OCI-LY3 (cell line): ENCODE data around the gene ITPR1.

Source experiments
- H2AFZ ChIP-seq: fragments of 200-600, 300-600 bp; shearing (Covaris generic); 2 replicates; pipeline ENCODE4 v1.6.0; 2014; ENCODE audit warnings: antibody characterized with exemption, low read depth, low read length
- H3K27ac ChIP-seq: fragments of 200-600, 300-600 bp; sonication (generic); 2 replicates; pipeline ENCODE4 v1.5.1; 2014; ENCODE audit warnings: mild to moderate bottlenecking, low read length, moderate library complexity, mixed read lengths
- H3K27me3 ChIP-seq: fragments of 200-600, 300-600 bp; sonication (generic); 2 replicates; pipeline ENCODE4 v1.6.1; 2014; ENCODE audit warnings: low read depth, low read length, mixed read lengths
- H3K36me3 ChIP-seq: fragments of 200-600, 300-600 bp; sonication (generic); replicated peaks from 2 replicates; pipeline ENCODE3; 2014; ENCODE audit warnings: low read depth, low read length, mixed read lengths
- H3K4me1 ChIP-seq: fragments of 300-600, 200-600 bp; sonication (generic); 2 replicates; pipeline ENCODE4 v1.6.1; 2014; ENCODE audit warnings: low read length, mixed read lengths
- H3K4me2 ChIP-seq: fragments of 200-600, 300-600 bp; sonication (generic); 2 replicates; pipeline ENCODE4 v1.6.1; 2014; ENCODE audit warnings: low read length, mixed read lengths
- H3K4me3 ChIP-seq: fragments of 300-600, 200-600 bp; sonication (generic); 2 replicates; pipeline ENCODE4 v1.5.1; 2014; ENCODE audit warnings: antibody characterized with exemption, mild to moderate bottlenecking, low read length, moderate library complexity
- H3K79me2 ChIP-seq: fragments of 300-600, 200-600 bp; shearing (Covaris generic); 2 replicates; pipeline ENCODE4 v1.6.1; 2014; ENCODE audit warnings: mild to moderate bottlenecking, low read length, mixed read lengths
- H3K9ac ChIP-seq: fragments of 300-600, 200-600 bp; shearing (Covaris generic); 2 replicates; pipeline ENCODE4 v1.6.0; 2014; ENCODE audit warnings: mild to moderate bottlenecking, low read length, moderate library complexity
- H3K9me3 ChIP-seq: fragments of 200-600, 300-600 bp; shearing (Covaris generic); 2 replicates; pipeline ENCODE4 v1.6.1; 2014; ENCODE audit warnings: low read length, mixed read lengths; ENCODE audit not compliant: insufficient read depth
- H4K20me1 ChIP-seq: fragments of 200-600, 300-600 bp; sonication (generic); 2 replicates; pipeline ENCODE4 v1.6.1; 2016; ENCODE audit warnings: low read length, mixed read lengths; ENCODE audit not compliant: insufficient read depth
- EZH2phosphoT487 ChIP-seq: fragments of 200-600 bp; shearing (Covaris generic); IDR thresholded peaks from 2 replicates; pipeline ENCODE4 v1.6.1; 2018; ENCODE audit warnings: antibody characterized with exemption, mixed run types, low read depth
- TF ChIP-seq, protein P1 (sequence below): fragments of 200-600, 300-600 bp; sonication (generic); IDR thresholded peaks from 2 replicates; pipeline ENCODE4 v1.5.1; 2014; ENCODE audit warnings: antibody characterized with exemption, low read length, low read depth

Gene ITPR1

DNA sequence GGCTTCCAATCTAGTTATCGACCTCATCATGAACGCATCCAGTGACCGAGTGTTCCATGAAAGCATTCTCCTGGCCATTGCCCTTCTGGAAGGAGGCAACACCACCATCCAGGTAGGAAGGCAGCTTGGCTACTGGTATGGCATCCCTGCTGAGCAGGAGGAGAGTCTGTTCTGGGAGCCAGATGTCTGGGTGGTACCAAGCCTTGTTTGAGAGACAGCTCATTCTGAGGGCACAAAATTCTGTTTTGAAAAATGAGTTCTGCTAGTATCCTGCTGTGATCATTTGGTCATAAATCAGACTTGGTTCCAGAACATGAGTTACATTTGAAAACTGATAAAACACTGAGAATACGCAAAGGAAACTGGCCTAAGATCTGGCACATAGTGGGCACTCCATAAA, 242.1 kb downstream of the ITPR1 start:
- Histone ChIP-seq H4K20me1 (no peaks in the 10 kb centered on the region), H3K4me2 (no peak overlapping the region), H3K4me3 (no peak overlapping the region), H3K36me3 (no peaks in the 10 kb centered on the region), H3K27me3 (peaks cover 15% of the 10 kb centered on the region), H3K9me3 (no peaks in the 10 kb centered on the region), H3K27ac (no peak overlapping the region), H3K4me1 (no peaks in the 10 kb centered on the region), H3K9ac (no peak overlapping the region), H2AFZ (no peak overlapping the region), H3K79me2 (no peaks in the 10 kb centered on the region)
- TF ChIP-seq EZH2phosphoT487, result no peak
- TF ChIP-seq, protein P1, sequence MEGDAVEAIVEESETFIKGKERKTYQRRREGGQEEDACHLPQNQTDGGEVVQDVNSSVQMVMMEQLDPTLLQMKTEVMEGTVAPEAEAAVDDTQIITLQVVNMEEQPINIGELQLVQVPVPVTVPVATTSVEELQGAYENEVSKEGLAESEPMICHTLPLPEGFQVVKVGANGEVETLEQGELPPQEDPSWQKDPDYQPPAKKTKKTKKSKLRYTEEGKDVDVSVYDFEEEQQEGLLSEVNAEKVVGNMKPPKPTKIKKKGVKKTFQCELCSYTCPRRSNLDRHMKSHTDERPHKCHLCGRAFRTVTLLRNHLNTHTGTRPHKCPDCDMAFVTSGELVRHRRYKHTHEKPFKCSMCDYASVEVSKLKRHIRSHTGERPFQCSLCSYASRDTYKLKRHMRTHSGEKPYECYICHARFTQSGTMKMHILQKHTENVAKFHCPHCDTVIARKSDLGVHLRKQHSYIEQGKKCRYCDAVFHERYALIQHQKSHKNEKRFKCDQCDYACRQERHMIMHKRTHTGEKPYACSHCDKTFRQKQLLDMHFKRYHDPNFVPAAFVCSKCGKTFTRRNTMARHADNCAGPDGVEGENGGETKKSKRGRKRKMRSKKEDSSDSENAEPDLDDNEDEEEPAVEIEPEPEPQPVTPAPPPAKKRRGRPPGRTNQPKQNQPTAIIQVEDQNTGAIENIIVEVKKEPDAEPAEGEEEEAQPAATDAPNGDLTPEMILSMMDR, result no peak

DNA sequence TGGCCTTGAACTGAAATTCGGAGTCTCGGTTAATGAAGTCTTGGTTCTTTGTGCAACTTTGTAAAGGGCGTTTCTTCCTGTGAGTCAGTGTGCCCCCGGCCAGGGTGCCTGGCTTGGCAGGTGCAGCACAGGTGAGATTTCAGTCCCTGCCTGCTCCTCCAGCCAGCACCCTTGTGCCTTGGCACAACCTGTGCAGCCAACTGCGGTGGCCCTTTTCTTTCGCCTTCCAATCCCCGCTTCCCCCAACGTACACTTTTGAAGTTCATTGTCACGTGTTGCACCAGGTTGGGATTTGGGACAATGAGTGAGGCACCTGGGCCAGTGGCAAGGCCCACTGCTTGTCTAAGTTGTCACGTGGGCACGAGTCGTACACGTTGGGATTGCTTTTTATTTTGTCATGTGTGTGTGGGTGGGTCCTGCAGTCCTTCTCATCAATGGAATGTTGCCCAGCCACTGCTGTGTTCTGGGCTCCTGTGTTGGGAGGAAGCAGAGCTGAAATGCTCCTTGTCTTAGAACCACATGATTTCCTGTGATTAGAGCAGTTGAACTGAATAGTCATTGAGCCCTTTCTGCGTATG, 243.2 kb downstream of the ITPR1 start:
- H3K9me3 ChIP-seq, result no peaks in the 10 kb centered on the region
- no peaks in the 10 kb centered on the region for H3K4me1 ChIP-seq
- no peaks in the 10 kb centered on the region for H3K36me3 ChIP-seq
- H3K4me2 ChIP-seq, result no peak overlapping the region
- H2AFZ ChIP-seq, result no peak overlapping the region
- peaks cover 5% of the 10 kb centered on the region for H3K27me3 ChIP-seq
- H3K9ac ChIP-seq, result no peak overlapping the region
- H4K20me1 ChIP-seq, result no peaks in the 10 kb centered on the region
- H3K4me3 ChIP-seq, result no peak overlapping the region
- TF ChIP-seq, protein P1, result no peak
- no peak for TF ChIP-seq EZH2phosphoT487
- H3K79me2 ChIP-seq, result no peaks in the 10 kb centered on the region
- H3K27ac ChIP-seq, result no peak overlapping the region

DNA sequence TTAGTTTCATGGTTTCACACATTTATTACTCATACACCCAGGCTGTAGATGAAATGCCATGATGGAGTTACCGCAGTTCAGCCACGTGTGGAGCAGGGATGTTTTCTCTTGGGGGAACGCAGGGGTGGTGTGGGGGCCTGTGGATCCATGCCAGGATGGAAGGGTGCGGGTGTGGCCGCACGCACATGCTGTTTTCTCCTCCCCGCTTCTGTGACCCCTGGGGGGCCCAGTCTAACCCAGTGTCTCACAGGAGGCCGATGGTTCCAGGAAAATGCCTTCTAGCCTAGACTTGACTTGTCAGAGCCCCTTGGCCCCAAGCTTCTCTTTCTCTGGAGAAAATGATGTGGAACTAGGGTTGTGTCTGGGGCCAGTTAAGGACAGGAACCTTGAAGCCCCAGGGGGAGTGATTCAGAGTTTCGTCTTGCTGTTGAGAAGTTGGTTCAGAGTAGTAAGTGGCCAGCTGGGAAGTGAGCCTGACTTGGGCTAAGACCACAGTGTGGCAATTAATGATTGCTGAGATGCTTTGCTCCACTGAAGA, 245.7 kb downstream of the ITPR1 start:
- no peaks in the 10 kb centered on the region for H3K9me3 ChIP-seq
- no peak overlapping the region for H3K9ac ChIP-seq
- H2AFZ ChIP-seq, result no peak overlapping the region
- no peaks in the 10 kb centered on the region for H3K27me3 ChIP-seq
- no peak overlapping the region for H3K4me3 ChIP-seq
- H3K36me3 ChIP-seq, result no peaks in the 10 kb centered on the region
- no peak overlapping the region for H3K4me2 ChIP-seq
- TF ChIP-seq, protein P1, result no peak
- no peak for TF ChIP-seq EZH2phosphoT487
- no peaks in the 10 kb centered on the region for H3K79me2 ChIP-seq
- H3K4me1 ChIP-seq, result no peaks in the 10 kb centered on the region
- no peak overlapping the region for H3K27ac ChIP-seq
- H4K20me1 ChIP-seq, result no peaks in the 10 kb centered on the region

DNA sequence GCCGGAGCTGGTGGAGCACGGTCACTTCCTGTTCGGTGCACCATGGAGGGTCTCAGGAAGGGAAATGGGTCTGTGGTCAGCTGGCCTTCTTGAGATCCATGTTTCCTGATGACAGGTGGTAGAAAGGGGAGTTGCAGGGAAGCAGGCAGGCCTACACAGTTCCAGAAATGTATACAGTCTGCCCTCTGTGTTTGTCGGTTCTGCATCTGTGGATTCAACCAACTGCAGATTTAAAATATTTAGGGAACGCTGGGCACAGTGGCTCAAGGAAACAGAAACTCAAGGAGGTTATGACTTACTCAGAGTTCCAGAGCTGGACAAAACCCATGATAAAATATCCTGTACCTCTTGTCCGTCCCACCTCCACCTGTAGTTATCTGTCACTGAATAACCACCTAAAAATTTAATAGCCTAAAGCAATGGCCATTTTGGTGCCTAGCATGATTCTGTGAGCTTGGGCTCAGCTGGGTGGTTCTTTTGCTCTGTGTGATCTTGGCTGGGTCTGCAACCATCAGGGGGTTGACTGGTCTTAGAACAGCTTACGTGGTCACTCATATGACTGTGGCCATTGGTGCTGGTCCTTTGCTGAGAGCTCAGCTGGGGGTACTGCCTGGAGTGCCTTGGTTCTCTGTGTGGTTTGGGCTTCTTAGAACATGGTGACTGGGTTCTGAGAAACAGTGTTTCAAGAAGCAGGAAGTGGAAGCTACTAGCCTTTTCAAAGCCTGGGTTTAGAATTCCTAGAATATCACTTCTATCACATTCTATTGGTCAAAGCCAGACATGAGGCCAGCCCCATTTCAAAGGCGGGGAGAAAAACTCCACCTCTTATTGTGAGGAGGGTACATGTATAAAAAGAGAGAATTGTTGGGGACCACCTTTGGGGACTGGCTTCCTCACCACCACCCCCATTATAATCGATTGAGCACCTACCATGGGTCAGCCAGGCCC, 246.4 kb downstream of the ITPR1 start:
- H3K4me2 ChIP-seq, result no peak overlapping the region
- TF ChIP-seq EZH2phosphoT487, result no peak
- no peak overlapping the region for H3K9ac ChIP-seq
- no peak overlapping the region for H2AFZ ChIP-seq
- no peak overlapping the region for H3K4me3 ChIP-seq
- no peaks in the 10 kb centered on the region for H3K36me3 ChIP-seq
- no peak overlapping the region for H3K27ac ChIP-seq
- no peaks in the 10 kb centered on the region for H3K79me2 ChIP-seq
- no peaks in the 10 kb centered on the region for H3K9me3 ChIP-seq
- H3K27me3 ChIP-seq, result peaks cover 5% of the 10 kb centered on the region; the same call in 1 of the 2 replicates
- H4K20me1 ChIP-seq, result no peaks in the 10 kb centered on the region
- no peaks in the 10 kb centered on the region for H3K4me1 ChIP-seq
